Calu3 (cell line): ENCODE measurements around the gene SAP130. TPM values are rescaled to one million over a fixed set of nuclear protein-coding genes. Genes with fewer than 3 reads are reported as not detected.

Experiments used
- BruUV-seq: library from RNA; stranded (reverse); fragments of 400-500 nt; replicated peaks from 2 replicates; lab custom pipeline; 2021; lab: Mats Ljungman, UMichigan
- CTCF ChIA-PET: fragments of 300-600 bp; sonication (Branson Sonifier 250); formaldehyde crosslinking; loops from one replicate; lab custom pipeline; 2022; ENCODE audit warnings: antibody characterized with exemption; lab: Charles Lee
- DNase-seq: peaks from one replicate; pipeline ENCODE4 v3.0.0; 2022
- H3K27ac Mint-ChIP-seq: one replicate; pipeline ENCODE4 v1.8.0; 2022; ENCODE audit warnings: mixed read lengths; ENCODE audit not compliant: unreplicated experiment
- H3K27me3 Mint-ChIP-seq: one replicate; pipeline ENCODE4 v1.8.0; 2022; ENCODE audit warnings: mixed read lengths; ENCODE audit not compliant: unreplicated experiment
- H3K36me3 Mint-ChIP-seq: one replicate; pipeline ENCODE4 v1.8.0; 2022; ENCODE audit warnings: mild to moderate bottlenecking, moderate library complexity, mixed read lengths; ENCODE audit not compliant: insufficient read depth, unreplicated experiment
- H3K4me1 Mint-ChIP-seq: one replicate; pipeline ENCODE4 v1.8.0; 2022; ENCODE audit warnings: mild to moderate bottlenecking, low read depth, mixed read lengths; ENCODE audit not compliant: unreplicated experiment
- H3K4me3 Mint-ChIP-seq: one replicate; pipeline ENCODE4 v1.8.0; 2022; ENCODE audit warnings: mild to moderate bottlenecking, low read depth, moderate library complexity, mixed read lengths; ENCODE audit not compliant: unreplicated experiment
- H3K9me3 Mint-ChIP-seq: one replicate; pipeline ENCODE4 v1.8.0; 2022; ENCODE audit warnings: low read depth, mixed read lengths; ENCODE audit not compliant: unreplicated experiment
- intact Hi-C: fragments of 100-400 bp; cut with micrococcal nuclease; formaldehyde crosslinking; loops from one replicate; pipeline ENCODE4 v1.10.0; 2022; ENCODE audit not compliant: unreplicated experiment
- total RNA-seq: library from RNA; stranded (reverse); gene quantifications from 2 replicates; pipeline ENCODE4 v1.2.3, GENCODE V29; 2022
- TF ChIP-seq, protein P1 (sequence below): fragments of 200-600 bp; IDR thresholded peaks from one replicate; pipeline ENCODE4 v1.8.0; 2022; ENCODE audit warnings: antibody characterized with exemption; ENCODE audit not compliant: unreplicated experiment

Gene SAP130
- total RNA-seq, 1 experiment from 2014 or later: 29.7 TPM

DNA sequence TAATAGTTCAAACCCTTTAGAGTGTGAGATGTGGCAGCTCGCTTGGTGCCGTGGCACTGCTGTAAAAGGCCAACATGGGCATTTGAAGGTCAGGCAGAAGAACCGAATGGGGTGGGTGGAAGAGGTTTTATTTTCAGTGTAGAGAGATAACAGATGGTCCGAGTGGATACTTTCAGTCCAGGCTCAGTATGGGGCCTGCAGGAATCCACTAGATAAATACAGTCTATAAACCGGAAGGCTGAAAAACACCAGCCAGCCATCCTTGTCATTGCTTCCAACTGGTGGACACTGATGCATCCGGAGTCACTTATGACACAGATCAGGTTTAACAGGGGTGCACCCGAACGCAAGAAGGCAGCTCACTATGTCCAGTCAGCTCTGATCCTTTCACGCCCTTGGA lies 86.4 kb downstream of the SAP130 start:
- no peaks in the 10 kb centered on the region for H3K4me1 Mint-ChIP-seq
- H3K27ac Mint-ChIP-seq: no peak overlapping the region
- no peaks in the 10 kb centered on the region for H3K9me3 Mint-ChIP-seq
- no TSS peak for BruUV-seq
- CTCF ChIA-PET: no interaction called here
- peaks cover 16% of the 10 kb centered on the region for H3K36me3 Mint-ChIP-seq
- no peaks in the 10 kb centered on the region for H3K27me3 Mint-ChIP-seq
- no peak for DNase-seq
- TF ChIP-seq, protein P1, sequence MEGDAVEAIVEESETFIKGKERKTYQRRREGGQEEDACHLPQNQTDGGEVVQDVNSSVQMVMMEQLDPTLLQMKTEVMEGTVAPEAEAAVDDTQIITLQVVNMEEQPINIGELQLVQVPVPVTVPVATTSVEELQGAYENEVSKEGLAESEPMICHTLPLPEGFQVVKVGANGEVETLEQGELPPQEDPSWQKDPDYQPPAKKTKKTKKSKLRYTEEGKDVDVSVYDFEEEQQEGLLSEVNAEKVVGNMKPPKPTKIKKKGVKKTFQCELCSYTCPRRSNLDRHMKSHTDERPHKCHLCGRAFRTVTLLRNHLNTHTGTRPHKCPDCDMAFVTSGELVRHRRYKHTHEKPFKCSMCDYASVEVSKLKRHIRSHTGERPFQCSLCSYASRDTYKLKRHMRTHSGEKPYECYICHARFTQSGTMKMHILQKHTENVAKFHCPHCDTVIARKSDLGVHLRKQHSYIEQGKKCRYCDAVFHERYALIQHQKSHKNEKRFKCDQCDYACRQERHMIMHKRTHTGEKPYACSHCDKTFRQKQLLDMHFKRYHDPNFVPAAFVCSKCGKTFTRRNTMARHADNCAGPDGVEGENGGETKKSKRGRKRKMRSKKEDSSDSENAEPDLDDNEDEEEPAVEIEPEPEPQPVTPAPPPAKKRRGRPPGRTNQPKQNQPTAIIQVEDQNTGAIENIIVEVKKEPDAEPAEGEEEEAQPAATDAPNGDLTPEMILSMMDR: no peak
- H3K4me3 Mint-ChIP-seq: no peak overlapping the region
- intact Hi-C loops: no loop called here

DNA sequence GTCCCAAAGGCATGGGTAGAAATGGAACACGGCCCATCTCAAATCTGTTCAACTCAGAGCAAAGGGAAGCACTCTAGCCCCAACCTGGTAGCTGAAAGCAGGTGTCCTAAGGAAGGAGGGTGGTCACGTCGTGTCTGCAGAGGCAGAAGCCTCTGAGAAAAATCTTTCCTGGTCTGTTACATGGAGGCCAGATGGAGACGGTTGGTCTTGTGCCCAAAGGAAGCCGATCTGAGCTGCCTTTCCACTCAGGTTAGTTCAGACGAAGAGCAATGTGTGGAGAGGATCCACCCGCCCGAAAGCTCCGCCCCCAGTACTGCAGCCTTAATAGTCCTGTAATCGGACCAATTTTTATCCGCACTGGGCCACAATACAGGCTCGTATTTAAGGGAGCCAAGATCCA lies 87.2 kb downstream of the SAP130 start:
- Mint-ChIP-seq H3K36me3 (peaks cover 11% of the 10 kb centered on the region), H3K27ac (no peak overlapping the region), H3K9me3 (no peaks in the 10 kb centered on the region), H3K4me1 (no peaks in the 10 kb centered on the region), H3K27me3 (no peaks in the 10 kb centered on the region), H3K4me3 (no peak overlapping the region)
- CTCF ChIA-PET: no interaction called here
- TF ChIP-seq, protein P1: no peak
- no peak for DNase-seq
- intact Hi-C loops: no loop called here
- no TSS peak for BruUV-seq

DNA sequence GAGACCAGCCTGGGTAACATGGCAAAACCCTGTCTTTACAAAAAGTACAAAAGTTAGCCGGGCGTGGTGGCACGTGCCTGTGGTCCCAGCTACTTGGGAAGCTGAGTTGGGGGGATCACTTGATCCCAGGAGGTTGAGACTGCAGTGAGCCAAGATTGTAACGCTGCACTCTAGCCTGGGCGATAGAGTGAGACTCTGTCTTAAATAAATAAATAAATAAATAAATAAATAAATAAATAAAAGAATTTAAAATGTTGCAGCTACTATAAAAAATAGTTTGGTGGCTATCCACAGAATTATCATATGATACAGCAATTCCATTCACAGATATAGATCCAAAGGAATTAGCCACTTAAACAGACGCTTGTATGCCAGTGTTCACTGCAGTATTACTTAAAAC lies 92.5 kb downstream of the SAP130 start:
- Mint-ChIP-seq H3K4me3 (no peak overlapping the region), H3K4me1 (no peaks in the 10 kb centered on the region), H3K27me3 (no peaks in the 10 kb centered on the region), H3K9me3 (no peaks in the 10 kb centered on the region), H3K27ac (no peak overlapping the region), H3K36me3 (no peaks in the 10 kb centered on the region)
- intact Hi-C loops: no loop called here
- TF ChIP-seq, protein P1: no peak
- CTCF ChIA-PET: no interaction called here
- BruUV-seq: no TSS peak
- DNase-seq: no peak

DNA sequence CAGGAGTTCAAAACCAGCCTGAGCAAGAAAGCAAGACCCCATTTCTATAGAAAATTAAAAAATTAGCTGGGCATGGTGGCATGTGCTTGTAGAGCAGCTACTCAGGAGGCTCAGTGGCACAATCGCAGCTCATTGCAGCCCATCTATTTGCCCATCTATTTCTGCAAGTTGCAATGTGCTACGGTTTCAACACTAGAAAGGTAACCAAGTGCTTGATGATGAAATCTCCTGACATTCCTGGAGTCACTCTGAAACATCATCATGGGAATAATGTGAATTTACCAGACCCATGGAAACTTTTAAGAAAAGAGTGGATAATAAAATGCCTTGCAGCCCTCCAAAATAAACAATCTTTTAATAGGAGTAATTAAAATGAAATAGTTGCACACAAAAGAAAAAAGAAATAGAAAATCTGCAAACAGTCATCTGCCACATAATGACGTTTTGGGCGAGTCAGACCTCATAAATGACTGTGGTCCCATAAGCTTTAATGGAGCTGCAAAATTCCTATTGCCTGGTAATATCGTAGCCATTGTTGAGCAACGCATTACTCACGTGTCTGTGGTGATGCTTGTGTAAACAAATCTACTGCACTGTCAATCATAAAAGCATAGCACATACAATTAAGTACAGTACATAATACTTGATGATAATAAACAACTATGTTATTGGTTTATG lies 95.5 kb downstream of the SAP130 start:
- Mint-ChIP-seq H3K4me3 (no peak overlapping the region), H3K27me3 (no peaks in the 10 kb centered on the region), H3K36me3 (no peaks in the 10 kb centered on the region), H3K27ac (no peak overlapping the region), H3K4me1 (no peaks in the 10 kb centered on the region), H3K9me3 (no peaks in the 10 kb centered on the region)
- TF ChIP-seq, protein P1: no peak
- peak; percentile 9 for DNase-seq
- BruUV-seq: no TSS peak
- intact Hi-C loops: no loop called here
- CTCF ChIA-PET: interaction anchor here (0.7 kb wide), 2 partner anchors 10 to 42 kb away, joined by 3 to 7 read pairs; no protein-coding TSS in a partner anchor
